Thymus (tissue), 2 donors: ENCODE data around the gene NUP160. TPM values are rescaled to one million over a fixed set of nuclear protein-coding genes. Genes with fewer than 3 reads are reported as not detected.

Experiments
- polyA plus RNA-seq: library from polyadenylated mRNA; stranded (reverse); fragments of 200-250 nt; gene quantifications from one replicate; pipeline ENCODE4 v1.2.3, GENCODE V29; 2013
- total RNA-seq: library from RNA; stranded (reverse); fragments of 120-200 nt; gene quantifications from one replicate; pipeline ENCODE4 v1.2.4, GENCODE V29; 2013
- donor health status: healthy.

Gene NUP160
- total and polyA plus RNA-seq, 2 donors: 24.6 to 36.0 TPM

Other genes starting within 250 kb of the NUP160 start
- 57.7 TPM for gene MTCH2, start 205.8 kb downstream of the NUP160 start, total RNA-seq
- 40.0 TPM for gene MTCH2, start 205.8 kb downstream of the NUP160 start, polyA plus RNA-seq
- 2.7 TPM for gene AGBL2, start 133.0 kb downstream of the NUP160 start, total RNA-seq
- gene AGBL2, start 133.0 kb downstream of the NUP160 start, polyA plus RNA-seq: 8.4 TPM
- 37.9 TPM for gene FNBP4, start 81.0 kb downstream of the NUP160 start, total RNA-seq
- 71.2 TPM for gene FNBP4, start 81.0 kb downstream of the NUP160 start, polyA plus RNA-seq
- 7.5 TPM for gene PTPRJ, start 132.2 kb upstream of the NUP160 start, total RNA-seq
- 4.4 TPM for gene PTPRJ, start 132.2 kb upstream of the NUP160 start, polyA plus RNA-seq